Smooth muscle cell (in vitro differentiated cells): ENCODE data around the gene PNKP. TPM values are rescaled to one million over a fixed set of nuclear protein-coding genes. Genes with fewer than 3 reads are reported as not detected.

Experiments used
- DNase-seq: peaks from one replicate; lab custom pipeline; 2025; ENCODE audit not compliant: unreplicated experiment; lab: John Stamatoyannopoulos, UW
- H2AFZ ChIP-seq: fragments of 200-600 bp; sonication (generic); 2 replicates; pipeline ENCODE4 v1.6.0; 2016; ENCODE audit warnings: antibody characterized with exemption, low read depth, mild to moderate bottlenecking
- H3F3A ChIP-seq: fragments of 200-600 bp; sonication (generic); 2 replicates; pipeline ENCODE4 v1.6.0; 2017; ENCODE audit warnings: antibody characterized with exemption, low read depth
- H3K27ac ChIP-seq: fragments of 200-600 bp; sonication (generic); 2 replicates; pipeline ENCODE4 v1.5.1; 2016; ENCODE audit warnings: low read depth, mild to moderate bottlenecking
- H3K27me3 ChIP-seq: fragments of 200-600 bp; sonication (generic); 2 replicates; pipeline ENCODE4 v1.6.1; 2016; ENCODE audit warnings: low read depth, mild to moderate bottlenecking
- H3K36me3 ChIP-seq: fragments of 200-600 bp; sonication (generic); 2 replicates; pipeline ENCODE4 v1.5.1; 2016; ENCODE audit warnings: low read depth
- H3K4me1 ChIP-seq: fragments of 200-600 bp; sonication (generic); 2 replicates; pipeline ENCODE4 v1.5.1; 2016; ENCODE audit warnings: low read depth
- H3K4me2 ChIP-seq: fragments of 200-600 bp; sonication (generic); 2 replicates; pipeline ENCODE4 v1.6.0; 2016; ENCODE audit warnings: mild to moderate bottlenecking
- H3K4me3 ChIP-seq: fragments of 200-600 bp; sonication (generic); 2 replicates; pipeline ENCODE4 v1.5.1; 2016; ENCODE audit warnings: mild to moderate bottlenecking
- H3K79me2 ChIP-seq: fragments of 200-600 bp; sonication (generic); 2 replicates; pipeline ENCODE4 v1.6.0; 2016; ENCODE audit warnings: low read depth, mild to moderate bottlenecking
- H3K9ac ChIP-seq: fragments of 200-600 bp; sonication (generic); 2 replicates; pipeline ENCODE4 v1.6.0; 2016; ENCODE audit warnings: low read depth
- H3K9me3 ChIP-seq: fragments of 200-600 bp; sonication (generic); replicated peaks from 2 replicates; pipeline ENCODE4 v1.5.1; 2016; ENCODE audit warnings: low read depth
- H4K20me1 ChIP-seq: fragments of 200-600 bp; sonication (generic); 2 replicates; pipeline ENCODE4 v1.6.0; 2016; ENCODE audit warnings: low read depth
- CTCF ChIP-seq: fragments of 200-600 bp; sonication (generic); IDR thresholded peaks from 2 replicates; pipeline ENCODE4 v1.5.1; 2017; ENCODE audit warnings: borderline replicate concordance, mild to moderate bottlenecking, antibody characterized with exemption; ENCODE audit not compliant: insufficient read depth, poor library complexity, severe bottlenecking
- WGBS: methylation state at CpG from one replicate; pipeline ENCODE4 v1.1.7; 2016; ENCODE audit warnings: low lambda C conversion rate; 5-methylcytosine and 5-hydroxymethylcytosine counted together
- polyA plus RNA-seq: library from polyadenylated mRNA; unstranded; fragments of >200 nt; fragmentation: Nextera tagmentation; extraction: Ambion mirVana; gene quantifications from 2 replicates; pipeline ENCODE4 v1.2.1, GENCODE V29; 2016
- total RNA-seq: library from RNA; depleted of rRNA; stranded (reverse); fragments of >200 nt; gene quantifications from 2 replicates; pipeline ENCODE4 v1.2.3, GENCODE V29; 2014

Gene PNKP
- total and polyA plus RNA-seq, 2 experiments from 2014 or later = 15.3 to 42.4 TPM

GRCh38 chr19:49887037-49887664 is 19.8 kb upstream of the PNKP start:
- no peaks in the 10 kb centered on the region for H3K79me2 ChIP-seq
- peaks cover 5% of the 10 kb centered on the region for H3K36me3 ChIP-seq
- no peaks in the 10 kb centered on the region for H4K20me1 ChIP-seq
- no peaks in the 10 kb centered on the region for H3K4me1 ChIP-seq
- 95% methylated on average over 23 of the region's 23 CpGs for WGBS
- no peak for TF ChIP-seq CTCF
- no peak overlapping the region for H3K27ac ChIP-seq
- no peaks in the 10 kb centered on the region for H3K27me3 ChIP-seq
- no peak overlapping the region for H3K4me3 ChIP-seq
- H3F3A ChIP-seq = no peaks in the 10 kb centered on the region
- no peak overlapping the region for H3K9ac ChIP-seq
- no peak overlapping the region for H2AFZ ChIP-seq
- H3K9me3 ChIP-seq = no peaks in the 10 kb centered on the region
- DNase-seq = no peak
- H3K4me2 ChIP-seq = no peak overlapping the region

GRCh38 chr19:49884760-49885159 is 17.4 kb upstream of the PNKP start:
- no peak overlapping the region for H2AFZ ChIP-seq
- H3K9me3 ChIP-seq = no peaks in the 10 kb centered on the region
- H3K79me2 ChIP-seq = no peaks in the 10 kb centered on the region
- peaks cover 5% of the 10 kb centered on the region for H3K36me3 ChIP-seq
- no peak overlapping the region for H3K4me3 ChIP-seq
- WGBS = 90% methylated on average over 3 of the region's 3 CpGs
- no peak overlapping the region for H3K4me2 ChIP-seq
- no peak overlapping the region for H3K9ac ChIP-seq
- no peaks in the 10 kb centered on the region for H4K20me1 ChIP-seq
- TF ChIP-seq CTCF = no peak
- H3K4me1 ChIP-seq = no peaks in the 10 kb centered on the region
- no peaks in the 10 kb centered on the region for H3F3A ChIP-seq
- H3K27me3 ChIP-seq = no peaks in the 10 kb centered on the region
- no peak overlapping the region for H3K27ac ChIP-seq
- DNase-seq = no peak

DNA sequence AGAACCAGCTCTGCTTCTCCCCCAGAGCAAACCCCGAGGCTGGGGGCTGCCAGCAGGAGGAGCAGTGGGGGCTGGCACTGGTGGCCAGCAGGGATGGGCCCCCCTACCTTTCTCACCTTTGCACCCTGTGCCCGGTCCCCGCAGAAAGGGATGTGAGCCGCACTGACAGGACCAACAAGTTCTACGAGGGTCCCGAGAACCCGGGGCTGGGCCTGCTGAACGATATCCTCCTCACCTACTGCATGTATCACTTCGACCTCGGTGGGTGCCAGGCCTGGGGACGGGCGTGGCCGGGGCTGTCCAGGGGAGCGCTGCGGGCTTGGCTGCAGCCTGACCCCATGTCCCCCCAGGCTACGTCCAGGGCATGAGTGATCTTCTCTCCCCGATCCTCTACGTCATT is 16.7 kb upstream of the PNKP start:
- H3K27ac ChIP-seq = no peak overlapping the region

More for the DNA sequence above, 16.7 kb upstream of the PNKP start:
- WGBS = 98% methylated on average over 18 of the region's 18 CpGs
- no peaks in the 10 kb centered on the region for H3K27me3 ChIP-seq
- H3K4me1 ChIP-seq = no peaks in the 10 kb centered on the region
- no peak overlapping the region for H3K4me2 ChIP-seq
- H3K9ac ChIP-seq = no peak overlapping the region
- no peak for DNase-seq
- no peaks in the 10 kb centered on the region for H3K9me3 ChIP-seq
- no peak overlapping the region for H3K4me3 ChIP-seq
- H3K79me2 ChIP-seq = no peaks in the 10 kb centered on the region
- H4K20me1 ChIP-seq = no peaks in the 10 kb centered on the region
- H3F3A ChIP-seq = no peaks in the 10 kb centered on the region
- no peak for TF ChIP-seq CTCF
- no peak overlapping the region for H2AFZ ChIP-seq
- peaks cover 5% of the 10 kb centered on the region for H3K36me3 ChIP-seq
